ENCODE data around the gene TENT4A.

TENT4A gene

GRCh38 chr5:6787941-6788340 is 74.7 kb downstream of the TENT4A start:
- Histone ChIP-seq H3K36me3 (ENCODE audit: control insufficient read depth, insufficient read depth, low read length) (no peaks in the 10 kb centered on the region), H3K4me3 (ENCODE audit: low read length) (no peak overlapping the region), H3K9me3 (ENCODE audit: control insufficient read depth, low read length) (no peaks in the 10 kb centered on the region), H3K9ac (ENCODE audit: low read length) (no peak overlapping the region), H3K27me3 (ENCODE audit: control insufficient read depth, insufficient read depth, low read length) (peaks cover 3% of the 10 kb centered on the region), H3K4me1 (ENCODE audit: control insufficient read depth, insufficient read depth, low read length) (peaks cover 5% of the 10 kb centered on the region)

GRCh38 chr5:6788439-6788838 is 75.2 kb downstream of the TENT4A start:
- no peak overlapping the region for H3K9ac ChIP-seq (ENCODE audit: low read length)
- H3K4me3 ChIP-seq (ENCODE audit: low read length) = no peak overlapping the region
- no peaks in the 10 kb centered on the region for H3K9me3 ChIP-seq (ENCODE audit: control insufficient read depth, low read length)
- H3K4me1 ChIP-seq (ENCODE audit: control insufficient read depth, insufficient read depth, low read length) = peaks cover 5% of the 10 kb centered on the region
- H3K36me3 ChIP-seq (ENCODE audit: control insufficient read depth, insufficient read depth, low read length) = no peaks in the 10 kb centered on the region
- peaks cover 3% of the 10 kb centered on the region for H3K27me3 ChIP-seq (ENCODE audit: control insufficient read depth, insufficient read depth, low read length)

- no peaks in the 10 kb centered on the region for H3K36me3 ChIP-seq (ENCODE audit: control insufficient read depth, insufficient read depth, low read length)
- no peaks in the 10 kb centered on the region for H3K9me3 ChIP-seq (ENCODE audit: control insufficient read depth, low read length)
- peaks cover 3% of the 10 kb centered on the region for H3K27me3 ChIP-seq (ENCODE audit: control insufficient read depth, insufficient read depth, low read length)
- peaks cover 5% of the 10 kb centered on the region for H3K4me1 ChIP-seq (ENCODE audit: control insufficient read depth, insufficient read depth, low read length)
- no peak overlapping the region for H3K4me3 ChIP-seq (ENCODE audit: low read length)
- no peak overlapping the region for H3K9ac ChIP-seq (ENCODE audit: low read length)
Measured at GRCh38 chr5:6788956-6789649, 75.9 kb downstream of the TENT4A start.

- H3K9ac ChIP-seq (ENCODE audit: low read length) = no peak overlapping the region
- peaks cover 5% of the 10 kb centered on the region for H3K4me1 ChIP-seq (ENCODE audit: control insufficient read depth, insufficient read depth, low read length)
- no peaks in the 10 kb centered on the region for H3K36me3 ChIP-seq (ENCODE audit: control insufficient read depth, insufficient read depth, low read length)
- peaks cover 3% of the 10 kb centered on the region for H3K27me3 ChIP-seq (ENCODE audit: control insufficient read depth, insufficient read depth, low read length)
- no peak overlapping the region for H3K4me3 ChIP-seq (ENCODE audit: low read length)
- H3K9me3 ChIP-seq (ENCODE audit: control insufficient read depth, low read length) = no peaks in the 10 kb centered on the region
Measured at GRCh38 chr5:6790346-6790865, 77.2 kb downstream of the TENT4A start.

GRCh38 chr5:6791031-6791430 is 77.8 kb downstream of the TENT4A start:
- Histone ChIP-seq H3K4me1 (ENCODE audit: control insufficient read depth, insufficient read depth, low read length) (peaks cover 5% of the 10 kb centered on the region), H3K4me3 (ENCODE audit: low read length) (no peak overlapping the region), H3K9me3 (ENCODE audit: control insufficient read depth, low read length) (no peaks in the 10 kb centered on the region), H3K36me3 (ENCODE audit: control insufficient read depth, insufficient read depth, low read length) (no peaks in the 10 kb centered on the region), H3K9ac (ENCODE audit: low read length) (no peak overlapping the region), H3K27me3 (ENCODE audit: control insufficient read depth, insufficient read depth, low read length) (peaks cover 3% of the 10 kb centered on the region)

- H3K36me3 ChIP-seq (ENCODE audit: control insufficient read depth, insufficient read depth, low read length) = no peaks in the 10 kb centered on the region
Measured at GRCh38 chr5:6792376-6792775, 79.1 kb downstream of the TENT4A start.

GRCh38 chr5:6792911-6793471 is 79.8 kb downstream of the TENT4A start:
- no peak overlapping the region for H3K4me3 ChIP-seq (ENCODE audit: low read length)
- no peak overlapping the region for H3K9ac ChIP-seq (ENCODE audit: low read length)
- H3K27me3 ChIP-seq (ENCODE audit: control insufficient read depth, insufficient read depth, low read length) = peaks cover 3% of the 10 kb centered on the region
- H3K36me3 ChIP-seq (ENCODE audit: control insufficient read depth, insufficient read depth, low read length) = no peaks in the 10 kb centered on the region
- peaks cover 5% of the 10 kb centered on the region for H3K4me1 ChIP-seq (ENCODE audit: control insufficient read depth, insufficient read depth, low read length)
- no peaks in the 10 kb centered on the region for H3K9me3 ChIP-seq (ENCODE audit: control insufficient read depth, low read length)

More at GRCh38 chr5:6792376-6792775, 79.1 kb downstream of the TENT4A start:
- Histone ChIP-seq H3K9ac (ENCODE audit: low read length) (no peak overlapping the region), H3K9me3 (ENCODE audit: control insufficient read depth, low read length) (no peaks in the 10 kb centered on the region), H3K4me1 (ENCODE audit: control insufficient read depth, insufficient read depth, low read length) (peaks cover 5% of the 10 kb centered on the region), H3K4me3 (ENCODE audit: low read length) (no peak overlapping the region), H3K27me3 (ENCODE audit: control insufficient read depth, insufficient read depth, low read length) (peaks cover 3% of the 10 kb centered on the region)

- H3K36me3 ChIP-seq (ENCODE audit: control insufficient read depth, insufficient read depth, low read length) = no peaks in the 10 kb centered on the region
- peaks cover 4% of the 10 kb centered on the region for H3K9me3 ChIP-seq (ENCODE audit: control insufficient read depth, low read length)
- no peak overlapping the region for H3K9ac ChIP-seq (ENCODE audit: low read length)
- no peaks in the 10 kb centered on the region for H3K4me1 ChIP-seq (ENCODE audit: control insufficient read depth, insufficient read depth, low read length)
- H3K27me3 ChIP-seq (ENCODE audit: control insufficient read depth, insufficient read depth, low read length) = no peaks in the 10 kb centered on the region
- H3K4me3 ChIP-seq (ENCODE audit: low read length) = no peak overlapping the region
Measured at GRCh38 chr5:6801236-6801635, 88.0 kb downstream of the TENT4A start.

- Histone ChIP-seq H3K9me3 (ENCODE audit: control insufficient read depth, low read length) (peaks cover 4% of the 10 kb centered on the region), H3K36me3 (ENCODE audit: control insufficient read depth, insufficient read depth, low read length) (no peaks in the 10 kb centered on the region), H3K9ac (ENCODE audit: low read length) (no peak overlapping the region), H3K4me1 (ENCODE audit: control insufficient read depth, insufficient read depth, low read length) (no peaks in the 10 kb centered on the region), H3K4me3 (ENCODE audit: low read length) (no peak overlapping the region), H3K27me3 (ENCODE audit: control insufficient read depth, insufficient read depth, low read length) (no peaks in the 10 kb centered on the region)
Measured at GRCh38 chr5:6803981-6804550, 90.8 kb downstream of the TENT4A start.

GRCh38 chr5:6804766-6805501 is 91.7 kb downstream of the TENT4A start:
- H3K27me3 ChIP-seq (ENCODE audit: control insufficient read depth, insufficient read depth, low read length) = no peaks in the 10 kb centered on the region

GRCh38 chr5:6805841-6806240 is 92.6 kb downstream of the TENT4A start:
- Histone ChIP-seq H3K36me3 (ENCODE audit: control insufficient read depth, insufficient read depth, low read length) (no peaks in the 10 kb centered on the region), H3K9me3 (ENCODE audit: control insufficient read depth, low read length) (peaks cover 4% of the 10 kb centered on the region), H3K4me3 (ENCODE audit: low read length) (no peak overlapping the region), H3K9ac (ENCODE audit: low read length) (no peak overlapping the region), H3K4me1 (ENCODE audit: control insufficient read depth, insufficient read depth, low read length) (no peaks in the 10 kb centered on the region), H3K27me3 (ENCODE audit: control insufficient read depth, insufficient read depth, low read length) (no peaks in the 10 kb centered on the region)

More at GRCh38 chr5:6804766-6805501, 91.7 kb downstream of the TENT4A start:
- no peak overlapping the region for H3K9ac ChIP-seq (ENCODE audit: low read length)
- H3K4me1 ChIP-seq (ENCODE audit: control insufficient read depth, insufficient read depth, low read length) = no peaks in the 10 kb centered on the region
- peaks cover 4% of the 10 kb centered on the region for H3K9me3 ChIP-seq (ENCODE audit: control insufficient read depth, low read length)
- no peaks in the 10 kb centered on the region for H3K36me3 ChIP-seq (ENCODE audit: control insufficient read depth, insufficient read depth, low read length)
- H3K4me3 ChIP-seq (ENCODE audit: low read length) = no peak overlapping the region
